ENCODE data around the gene ITGB2. TPM values are rescaled to one million over a fixed set of nuclear protein-coding genes. Genes with fewer than 3 reads are reported as not detected.

Gene ITGB2
- total RNA-seq, 8 experiments from 2014 or later: 0.05 to 0.85 (median 0.56) TPM; not detected in 3

DNA sequence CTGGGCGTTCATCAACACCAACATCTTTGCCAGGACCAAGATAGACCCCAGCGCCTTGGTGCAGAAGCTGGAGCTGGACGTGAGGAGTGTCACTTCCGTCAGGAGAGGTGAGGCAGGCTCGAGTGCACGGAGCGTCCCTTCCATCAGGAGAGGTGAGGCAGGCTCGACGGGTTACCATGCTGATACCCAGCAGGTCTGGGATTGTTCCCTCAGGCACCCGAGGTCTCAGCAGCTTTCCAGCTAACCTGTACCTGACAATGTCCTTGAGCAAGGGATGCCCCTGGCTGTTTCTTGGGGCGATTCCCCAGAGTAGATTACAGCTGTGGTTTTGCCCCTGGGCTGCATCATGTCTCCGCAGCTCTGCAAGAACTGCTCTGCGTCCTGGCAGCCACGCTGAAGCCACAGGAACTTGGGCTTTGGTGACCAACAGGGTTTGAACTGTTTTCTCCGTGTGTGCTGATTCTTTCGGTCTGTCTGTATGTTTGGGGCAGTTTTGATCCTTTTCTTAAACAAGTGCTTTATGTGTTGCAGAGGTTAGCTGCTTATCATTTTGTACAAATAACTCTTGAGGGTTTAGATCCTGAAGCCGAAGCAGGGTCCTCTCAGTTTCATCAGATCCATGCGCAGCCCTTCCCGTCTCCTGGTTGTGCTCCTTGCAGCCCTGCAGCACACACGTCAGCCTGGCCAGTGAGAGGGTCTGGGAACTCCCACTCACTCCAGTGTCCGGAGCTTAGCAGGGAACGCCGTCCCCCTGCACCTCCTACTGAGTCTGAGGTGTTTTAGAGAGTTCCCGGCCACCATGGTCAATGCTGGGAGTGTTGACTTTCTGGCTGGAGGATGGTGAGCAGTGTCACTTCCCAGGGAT lies 23.2 kb upstream of the ITGB2 start:
- in situ Hi-C loops (cut with MboI; ENCODE audit: low pct_unique_long_range_greater_than_20kb in 2 of 9, low sequenced_read_pairs in 9 of 9, unreplicated experiment in 9 of 9): loop anchor here in 4 of 9 experiments (10.0 to 25.0 kb wide), 3 partner anchors 181 to 193 kb away; no protein-coding TSS in a partner anchor
- H3K4me3 ChIP-seq: no peak overlapping the region
- no peak for ATAC-seq (replicated peaks in 6 of 8)

DNA sequence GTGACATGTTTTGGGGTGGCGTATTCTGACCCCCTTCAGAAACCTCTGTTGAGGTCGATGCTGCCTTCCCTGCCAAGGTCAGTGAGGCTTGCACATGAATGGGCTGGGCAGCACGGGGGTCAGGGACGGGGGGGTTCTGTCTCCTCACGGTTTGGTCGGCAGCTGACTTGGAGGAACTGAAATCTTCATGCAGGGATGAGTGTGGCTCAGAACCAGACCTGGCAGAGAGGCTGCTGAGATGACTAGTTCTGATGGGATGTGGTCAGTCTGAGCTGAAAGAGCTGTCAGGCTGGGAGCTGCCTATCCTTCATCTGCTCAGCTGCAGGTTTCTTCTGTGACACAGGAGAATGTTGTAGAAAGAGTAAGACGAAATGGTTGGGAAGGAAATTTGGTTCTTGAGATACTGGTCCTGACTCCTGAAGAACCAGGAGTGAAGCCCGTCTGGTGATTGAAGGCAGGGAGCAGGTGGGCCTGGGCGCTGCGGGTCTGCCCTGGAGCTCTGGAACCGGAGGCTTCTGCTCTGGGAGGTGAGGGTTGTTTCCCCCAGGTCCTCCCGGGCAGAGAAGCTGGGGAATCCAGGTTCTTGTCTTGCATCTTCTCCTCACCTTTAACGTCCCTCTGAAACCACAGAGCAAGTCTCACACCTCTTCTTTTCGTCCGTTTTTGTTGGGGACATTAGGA lies 22.4 kb upstream of the ITGB2 start:
- no peak for ATAC-seq (replicated peaks in 6 of 8)
- 80 to 100% (median 86%) methylated on average over 1 to 10 of the region's 15 CpGs; no CpG with 5 or more reads in 3 of the 10 experiments for WGBS, 10 experiments
- in situ Hi-C loops (cut with MboI; ENCODE audit: low pct_unique_long_range_greater_than_20kb in 2 of 9, low sequenced_read_pairs in 9 of 9, unreplicated experiment in 9 of 9): loop anchor here in 4 of 9 experiments (10.0 to 25.0 kb wide), 3 partner anchors 182 to 194 kb away; no protein-coding TSS in a partner anchor
- H3K4me3 ChIP-seq: no peak overlapping the region
- H3K4me1 ChIP-seq (replicated peaks in 1 of 2): peaks cover 10 to 17% of the 10 kb centered on the region in 2 donors
- no peak overlapping the region for H3K27ac ChIP-seq

More for the DNA sequence above, 23.2 kb upstream of the ITGB2 start:
- Histone ChIP-seq H3K27ac (no peak overlapping the region), H3K4me1 (replicated peaks in 1 of 2) (peaks cover 10 to 15% of the 10 kb centered on the region in 2 donors)
- 70 to 100% (median 84%) methylated on average over 2 to 7 of the region's 24 CpGs; no CpG with 5 or more reads in 5 of the 10 experiments for WGBS, 10 experiments

DNA sequence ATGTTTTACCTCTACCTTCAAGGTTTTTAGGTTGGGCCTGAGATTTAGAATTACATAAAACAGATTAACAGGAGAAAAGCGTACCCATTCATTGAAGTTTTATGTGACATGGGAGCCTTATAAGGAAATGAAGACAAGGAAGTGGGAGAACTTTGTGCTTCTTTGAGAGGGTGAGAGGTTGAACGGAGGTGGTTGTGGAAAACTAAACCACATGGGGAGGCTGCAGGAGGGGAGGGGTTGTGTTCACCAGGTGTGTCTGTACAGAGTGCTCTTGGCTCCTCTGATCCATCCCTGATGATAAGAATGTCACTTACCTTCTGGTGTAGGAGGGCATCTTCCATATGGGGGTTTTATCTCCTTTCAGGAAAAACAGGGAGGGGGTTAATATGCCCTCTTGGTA lies 21.9 kb upstream of the ITGB2 start:
- in situ Hi-C loops (cut with MboI; ENCODE audit: low pct_unique_long_range_greater_than_20kb in 2 of 9, low sequenced_read_pairs in 9 of 9, unreplicated experiment in 9 of 9): loop anchor here in 4 of 9 experiments (10.0 to 25.0 kb wide), 3 partner anchors 182 to 195 kb away; no protein-coding TSS in a partner anchor
- ATAC-seq (replicated peaks in 6 of 8): no peak

DNA sequence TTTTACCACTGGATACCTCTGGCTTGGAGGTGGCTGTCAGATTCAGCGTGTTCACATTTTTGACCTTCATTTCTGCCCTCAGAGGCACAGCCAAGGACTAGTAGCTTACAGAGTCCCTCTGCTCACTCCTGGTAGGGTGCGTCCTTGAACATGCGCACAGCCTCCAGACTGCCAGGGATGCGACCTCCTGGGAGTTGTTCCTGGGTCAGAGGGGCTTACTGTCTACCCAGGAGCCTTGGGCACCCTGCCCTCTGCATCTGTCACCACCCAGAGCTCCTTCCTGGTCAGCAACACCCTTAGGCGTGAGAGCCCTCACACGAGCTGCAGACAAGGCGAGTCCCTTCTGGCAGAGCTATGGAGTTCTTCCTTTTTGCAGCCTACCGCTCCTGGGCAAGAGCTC lies 20.9 kb upstream of the ITGB2 start:
- WGBS, 10 experiments: 60 to 100% (median 100%) methylated on average over 1 to 4 of the region's 8 CpGs; no CpG with 5 or more reads in 1 of the 10 experiments
- Histone ChIP-seq H3K4me1 (replicated peaks in 1 of 2) (peaks cover 10 to 17% of the 10 kb centered on the region in 2 donors), H3K4me3 (no peak overlapping the region), H3K27ac (no peak overlapping the region)
- no peak for ATAC-seq (replicated peaks in 6 of 8)
- in situ Hi-C loops (cut with MboI; ENCODE audit: low pct_unique_long_range_greater_than_20kb in 2 of 9, low sequenced_read_pairs in 9 of 9, unreplicated experiment in 9 of 9): loop anchor here in 4 of 9 experiments (10.0 to 25.0 kb wide), 3 partner anchors 183 to 196 kb away; no protein-coding TSS in a partner anchor

More for the DNA sequence above, 21.9 kb upstream of the ITGB2 start:
- Histone ChIP-seq H3K4me3 (no peak overlapping the region), H3K27ac (no peak overlapping the region), H3K4me1 (replicated peaks in 1 of 2) (peaks cover 10 to 17% of the 10 kb centered on the region in 2 donors)
- 80 to 100% (median 90%) methylated on average over 1 to 2 of the region's 2 CpGs; no CpG with 5 or more reads in 5 of the 10 experiments for WGBS, 10 experiments

DNA sequence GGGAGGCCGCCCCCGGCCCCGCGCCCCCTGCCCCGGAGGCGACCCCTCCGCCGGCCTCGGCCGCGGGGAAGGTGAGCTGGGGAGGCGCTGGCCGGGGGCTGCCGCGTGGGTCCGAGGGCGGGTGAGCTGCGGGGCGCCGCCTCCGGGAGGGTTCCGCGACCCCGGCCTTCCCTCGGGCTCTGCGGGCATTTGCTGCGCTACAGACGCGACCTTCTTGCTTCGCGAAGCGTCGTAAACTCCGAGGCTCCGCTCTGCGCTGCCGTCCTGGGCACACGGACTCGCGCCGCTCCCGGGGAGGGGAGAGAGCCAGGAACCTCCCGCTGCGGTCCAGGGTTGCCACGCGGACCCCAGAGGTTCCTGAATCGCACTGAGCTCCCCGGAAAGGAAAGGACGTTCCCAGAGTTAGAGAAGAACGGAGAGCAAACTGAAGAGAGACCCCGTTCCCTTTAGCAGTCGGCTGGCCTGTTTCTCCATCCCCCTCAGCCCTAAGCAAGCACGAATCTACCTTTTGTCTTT lies 19.5 kb upstream of the ITGB2 start:
- in situ Hi-C loops (cut with MboI; ENCODE audit: low pct_unique_long_range_greater_than_20kb in 2 of 9, low sequenced_read_pairs in 9 of 9, unreplicated experiment in 9 of 9): loop anchor here in 4 of 9 experiments (10.0 to 25.0 kb wide), 3 partner anchors 185 to 197 kb away; no protein-coding TSS in a partner anchor
- peak in 7 of 8 experiments; percentile 58 to 62 (median 60) for ATAC-seq (replicated peaks in 6 of 8)
- H3K4me1 ChIP-seq (replicated peaks in 1 of 2): peaks cover 10 to 17% of the 10 kb centered on the region in 2 donors
- 0 to 10% (median 0%) methylated on average over 1 to 13 of the region's 53 CpGs; no CpG with 5 or more reads in 5 of the 10 experiments for WGBS, 10 experiments
- peak overlapping the region; percentile 67 to 100 (median 74) for H3K4me3 ChIP-seq
- peak overlapping the region; percentile 62 to 75 for H3K27ac ChIP-seq

DNA sequence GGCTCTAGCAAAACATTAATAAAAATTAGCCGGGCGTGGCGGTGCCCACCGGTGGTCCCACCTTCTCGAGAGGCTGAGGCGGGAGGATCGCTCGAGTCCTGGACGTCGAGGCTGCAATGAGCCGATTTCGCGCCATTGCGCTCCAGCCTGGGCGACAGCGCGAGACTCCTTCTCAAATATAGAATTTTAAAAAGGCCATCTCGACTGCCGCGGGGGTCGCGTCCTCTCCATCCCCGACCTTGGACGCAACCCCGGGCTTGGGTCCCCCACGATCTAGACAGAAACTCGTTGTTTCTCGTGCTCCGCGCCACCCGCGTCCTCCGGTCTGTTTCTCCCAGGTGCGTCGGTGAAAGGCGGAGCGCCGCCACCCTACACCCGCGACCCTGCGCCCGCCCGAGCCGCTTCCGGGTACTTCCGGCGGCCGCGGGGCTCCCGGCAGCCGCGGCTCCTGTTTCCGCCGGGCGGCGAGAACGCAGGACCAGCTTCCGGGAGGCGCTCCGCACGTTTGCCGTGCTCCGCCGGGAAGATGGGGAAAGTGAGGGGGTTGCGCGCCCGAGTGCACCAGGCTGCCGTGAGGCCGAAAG lies 18.9 kb upstream of the ITGB2 start, which contains the start of gene SLX9:
SLX9 (plus strand) TSS at position 498 of the 584 bp plus-strand sequence; CDS start at position 527, 29 bp downstream.
- H3K4me1 ChIP-seq (replicated peaks in 1 of 2): peaks cover 10 to 17% of the 10 kb centered on the region in 2 donors
- 2 to 20% (median 4%) methylated on average over 2 to 12 of the region's 69 CpGs; no CpG with 5 or more reads in 6 of the 10 experiments for WGBS, 10 experiments
- ATAC-seq (replicated peaks in 6 of 8): peak; percentile 93 to 98 (median 97)
- peak within 1 kb of the TSS; percentile 67 to 100 (median 74) for H3K4me3 ChIP-seq
- H3K27ac ChIP-seq: peak within 1 kb of the TSS; percentile 62 to 75
- in situ Hi-C loops (cut with MboI; ENCODE audit: low pct_unique_long_range_greater_than_20kb in 2 of 9, low sequenced_read_pairs in 9 of 9, unreplicated experiment in 9 of 9): loop anchor here in 4 of 9 experiments (10.0 to 25.0 kb wide), 3 partner anchors 185 to 198 kb away; no protein-coding TSS in a partner anchor

DNA sequence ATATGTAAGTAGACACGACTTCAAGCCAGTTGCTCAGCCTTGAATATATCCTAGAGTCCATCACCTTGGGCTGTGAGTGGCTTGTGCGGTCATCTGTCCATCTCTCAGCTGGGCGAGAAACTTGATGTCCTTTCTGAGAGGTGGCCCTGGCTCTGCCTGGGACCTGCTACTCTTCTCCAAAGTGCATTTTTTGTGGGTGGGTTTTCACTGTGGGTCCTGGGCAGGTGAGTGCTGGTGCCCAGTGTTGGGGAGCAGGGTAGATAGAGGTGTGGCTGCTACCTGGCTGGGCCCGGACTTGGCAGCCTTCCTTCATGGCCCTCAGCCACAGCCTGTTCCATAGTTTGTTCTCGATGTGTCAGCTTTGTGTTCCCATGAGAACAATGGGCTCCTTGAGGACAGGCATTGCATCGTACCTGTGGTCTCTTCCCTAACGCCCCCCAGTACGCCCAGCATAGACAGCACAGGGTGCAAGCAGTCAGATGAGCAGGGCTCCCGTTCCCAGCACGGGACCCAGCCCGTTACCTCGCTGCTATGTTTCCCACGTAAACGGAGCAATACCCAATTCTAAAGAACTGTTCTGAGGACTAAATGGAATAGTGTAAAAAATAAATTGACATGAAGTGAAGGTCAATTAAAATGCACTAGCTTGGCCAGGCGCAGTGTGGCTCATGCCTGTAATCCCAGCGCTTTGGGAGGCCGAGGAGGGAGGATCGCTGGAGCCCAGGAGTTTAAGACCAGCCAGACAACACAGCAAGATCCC lies 18.3 kb upstream of the ITGB2 start:
- peak overlapping the region; percentile 67 to 100 (median 74) for H3K4me3 ChIP-seq
- ATAC-seq (replicated peaks in 6 of 8): no peak
- peaks cover 10 to 17% of the 10 kb centered on the region in 2 donors for H3K4me1 ChIP-seq (replicated peaks in 1 of 2)
- H3K27ac ChIP-seq: no peak overlapping the region
- in situ Hi-C loops (cut with MboI; ENCODE audit: low pct_unique_long_range_greater_than_20kb in 2 of 9, low sequenced_read_pairs in 9 of 9, unreplicated experiment in 9 of 9): loop anchor here in 2 of 9 experiments (25.0 kb wide), 1 partner anchor 198 kb away; no protein-coding TSS in a partner anchor
- WGBS, 10 experiments: 47 to 100% (median 79%) methylated on average over 1 to 8 of the region's 18 CpGs; no CpG with 5 or more reads in 3 of the 10 experiments

DNA sequence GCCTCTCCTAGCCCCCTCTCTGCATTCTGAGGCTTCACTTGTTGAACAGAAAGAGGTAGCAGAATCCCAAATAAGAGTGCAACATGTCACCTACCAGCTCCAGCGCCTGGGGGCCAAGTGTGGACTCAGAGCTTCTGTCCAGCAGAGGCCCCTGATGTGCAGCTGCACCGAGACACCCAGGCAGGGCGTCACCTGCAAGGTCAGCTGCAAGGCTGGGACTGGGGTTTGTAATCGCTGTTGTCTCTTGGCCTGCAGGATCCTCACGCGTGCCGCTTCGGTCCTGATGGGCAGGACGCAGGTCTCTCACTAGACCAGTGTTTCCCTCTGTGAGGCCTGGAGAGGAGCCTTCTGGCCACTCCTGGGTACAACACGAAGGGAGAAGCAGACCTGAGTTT lies 14.8 kb upstream of the ITGB2 start:
- no peak overlapping the region for H3K4me3 ChIP-seq
- in situ Hi-C loops (cut with MboI; ENCODE audit: low pct_unique_long_range_greater_than_20kb in 2 of 9, low sequenced_read_pairs in 9 of 9, unreplicated experiment in 9 of 9): loop anchor here in 2 of 9 experiments (25.0 kb wide), 1 partner anchor 202 kb away; no protein-coding TSS in a partner anchor
- 60 to 89% (median 83%) methylated on average over 2 to 7 of the region's 10 CpGs; no CpG with 5 or more reads in 7 of the 10 experiments for WGBS, 10 experiments
- no peak overlapping the region for H3K27ac ChIP-seq
- peaks cover 6 to 22% of the 10 kb centered on the region in 2 donors for H3K4me1 ChIP-seq (replicated peaks in 1 of 2)
- ATAC-seq (replicated peaks in 6 of 8): no peak

DNA sequence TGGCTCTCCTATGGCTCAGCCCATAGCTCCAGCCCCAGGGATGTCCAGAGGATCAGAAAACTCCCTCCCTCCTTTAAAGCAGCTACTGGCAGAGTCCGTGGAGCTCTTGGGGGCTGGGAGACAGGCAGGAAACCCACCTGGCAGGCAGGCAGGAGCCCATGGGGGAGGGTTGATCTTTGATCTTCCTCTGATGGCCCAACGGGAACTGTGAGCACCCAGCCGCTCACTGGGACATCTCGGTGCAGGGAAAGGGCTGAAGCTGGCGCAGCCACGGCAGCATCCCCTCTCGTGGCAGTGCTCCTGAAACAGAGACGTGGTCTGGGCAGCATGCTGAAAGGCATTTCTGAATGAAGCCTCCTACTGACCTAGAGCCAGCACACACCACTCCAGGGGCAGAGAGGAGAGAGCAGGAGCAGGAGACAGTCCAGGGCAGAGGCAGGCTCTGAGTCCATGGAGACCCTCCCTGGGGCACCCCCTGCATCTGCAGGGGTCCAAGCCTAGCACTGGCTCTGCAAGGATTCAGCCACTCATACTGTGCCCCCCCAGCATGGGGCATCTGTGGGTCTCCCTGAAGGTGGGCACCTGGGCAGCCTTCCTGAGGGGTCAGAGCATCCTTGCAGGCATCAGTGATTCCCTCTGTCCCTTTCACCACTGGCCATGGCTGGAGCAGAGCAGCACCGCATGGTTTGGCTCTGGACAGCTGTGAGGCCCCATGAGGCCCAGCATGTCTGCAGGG lies 14.3 kb upstream of the ITGB2 start:
- in situ Hi-C loops (cut with MboI; ENCODE audit: low pct_unique_long_range_greater_than_20kb in 2 of 9, low sequenced_read_pairs in 9 of 9, unreplicated experiment in 9 of 9): loop anchor here in 2 of 9 experiments (25.0 kb wide), 1 partner anchor 202 kb away; no protein-coding TSS in a partner anchor
- no peak overlapping the region for H3K27ac ChIP-seq
- no peak overlapping the region for H3K4me3 ChIP-seq
- WGBS, 10 experiments: 40 to 74% (median 67%) methylated on average over 1 to 7 of the region's 9 CpGs; no CpG with 5 or more reads in 7 of the 10 experiments
- peaks cover 6 to 22% of the 10 kb centered on the region in 2 donors for H3K4me1 ChIP-seq (replicated peaks in 1 of 2)
- ATAC-seq (replicated peaks in 6 of 8): no peak

DNA sequence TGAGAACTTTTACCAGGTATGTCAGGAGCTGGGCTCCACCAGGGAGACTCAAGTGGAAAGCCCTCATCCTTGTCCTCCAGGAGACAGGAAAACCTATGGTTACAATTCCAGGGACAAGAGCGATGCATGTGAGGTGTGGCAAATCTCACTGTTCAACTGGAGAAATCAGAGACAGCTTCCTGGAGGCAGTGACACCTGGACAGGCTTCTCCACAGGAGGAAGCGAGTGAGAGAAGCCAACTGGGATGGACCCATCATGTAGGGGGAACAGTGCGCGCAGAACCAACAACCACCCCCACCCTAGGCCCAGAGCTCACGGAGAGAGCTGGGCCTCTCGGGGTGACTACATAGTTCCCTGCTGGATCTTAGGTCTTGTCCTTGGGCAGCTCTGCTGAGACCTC lies 13.6 kb upstream of the ITGB2 start:
- 63 to 100% (median 80%) methylated on average over 1 to 5 of the region's 6 CpGs; no CpG with 5 or more reads in 5 of the 10 experiments for WGBS, 10 experiments
- in situ Hi-C loops (cut with MboI; ENCODE audit: low pct_unique_long_range_greater_than_20kb in 2 of 9, low sequenced_read_pairs in 9 of 9, unreplicated experiment in 9 of 9): loop anchor here in 2 of 9 experiments (25.0 kb wide), 1 partner anchor 203 kb away; no protein-coding TSS in a partner anchor
- Histone ChIP-seq H3K4me1 (replicated peaks in 1 of 2) (peaks cover 6 to 22% of the 10 kb centered on the region in 2 donors), H3K4me3 (no peak overlapping the region), H3K27ac (no peak overlapping the region)
- no peak for ATAC-seq (replicated peaks in 6 of 8)

DNA sequence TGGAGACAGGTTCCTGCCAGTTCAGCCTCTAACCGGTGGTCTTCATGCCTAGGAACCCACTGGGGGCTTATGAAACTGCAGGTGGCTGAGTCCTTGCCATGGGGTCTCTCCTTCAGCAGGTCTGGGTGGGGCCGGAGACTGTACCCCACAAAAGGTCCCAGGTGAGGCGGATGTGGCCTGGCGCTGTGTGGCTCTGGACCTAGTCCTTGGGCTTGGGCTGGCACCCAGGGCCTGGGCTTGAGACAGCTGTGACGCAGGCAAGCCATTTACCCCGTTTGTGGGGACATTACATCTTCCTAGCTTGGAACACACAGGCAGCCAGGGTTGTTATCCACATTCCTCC lies 13.2 kb upstream of the ITGB2 start:
- in situ Hi-C loops (cut with MboI; ENCODE audit: low pct_unique_long_range_greater_than_20kb in 2 of 9, low sequenced_read_pairs in 9 of 9, unreplicated experiment in 9 of 9): loop anchor here in 2 of 9 experiments (25.0 kb wide), 1 partner anchor 203 kb away; no protein-coding TSS in a partner anchor
- WGBS, 10 experiments: 79 to 100% (median 85%) methylated on average over 1 to 6 of the region's 6 CpGs; no CpG with 5 or more reads in 6 of the 10 experiments
- ATAC-seq (replicated peaks in 6 of 8): no peak

More for the DNA sequence above, 13.2 kb upstream of the ITGB2 start:
- Histone ChIP-seq H3K4me3 (no peak overlapping the region), H3K4me1 (replicated peaks in 1 of 2) (peaks cover 6 to 18% of the 10 kb centered on the region in 2 donors), H3K27ac (no peak overlapping the region)
